WTC11 (cell line): ENCODE measurements around the gene NR4A3. TPM values are rescaled to one million over a fixed set of nuclear protein-coding genes. Genes with fewer than 3 reads are reported as not detected.

Source experiments
- AR ChIP-seq: fragments of 250-450 bp; sonication (Bioruptor Pico); IDR thresholded peaks from 2 replicates; pipeline ENCODE4 v1.9.0; 2021; ENCODE audit warnings: mild to moderate bottlenecking
- ATF1 ChIP-seq: sonication (generic); formaldehyde crosslinking; IDR thresholded peaks from 2 replicates; pipeline ENCODE4 v1.8.1; 2023; ENCODE audit warnings: mild to moderate bottlenecking, moderate library complexity, missing genetic modification reagents
- ELF4 ChIP-seq: sonication (generic); formaldehyde crosslinking; IDR thresholded peaks from 2 replicates; pipeline ENCODE4 v1.8.1; 2022; ENCODE audit warnings: low read depth, mild to moderate bottlenecking, moderate library complexity, missing genetic modification reagents
- ESRRA ChIP-seq: sonication (generic); formaldehyde crosslinking; IDR thresholded peaks from 2 replicates; pipeline ENCODE4 v1.8.1; 2022; ENCODE audit warnings: mild to moderate bottlenecking, missing genetic modification reagents, borderline replicate concordance
- FOXJ3 ChIP-seq: sonication (generic); formaldehyde crosslinking; IDR thresholded peaks from 2 replicates; pipeline ENCODE4 v1.9.0; 2021; ENCODE audit warnings: missing genetic modification reagents, mild to moderate bottlenecking, borderline replicate concordance
- GTF2I ChIP-seq: fragments of 250-450 bp; sonication (Bioruptor Pico); conservative IDR thresholded peaks from 2 replicates; pipeline ENCODE4 v1.4.0; 2021; ENCODE audit warnings: mild to moderate bottlenecking
- PRRX2 ChIP-seq: fragments of 250-450 bp; sonication (Bioruptor Pico); IDR thresholded peaks from 2 replicates; pipeline ENCODE4 v1.8.0; 2021; ENCODE audit warnings: mild to moderate bottlenecking
- RORB ChIP-seq: fragments of 250-450 bp; sonication (Bioruptor Pico); IDR thresholded peaks from 2 replicates; pipeline ENCODE4 v1.9.0; 2021; ENCODE audit warnings: mild to moderate bottlenecking
- SMAD4 ChIP-seq: sonication (generic); formaldehyde crosslinking; IDR thresholded peaks from 2 replicates; pipeline ENCODE4 v1.8.0; 2022; ENCODE audit warnings: mild to moderate bottlenecking, missing genetic modification reagents
- SOX15 ChIP-seq: fragments of 250-450 bp; sonication (Bioruptor Pico); IDR thresholded peaks from 2 replicates; pipeline ENCODE4 v1.9.0; 2021; ENCODE audit warnings: mild to moderate bottlenecking
- TCF7 ChIP-seq: sonication (generic); formaldehyde crosslinking; IDR thresholded peaks from 2 replicates; pipeline ENCODE4 v1.8.0; 2022; ENCODE audit warnings: mild to moderate bottlenecking, low read depth, missing genetic modification reagents, moderate library complexity
- TEAD1 ChIP-seq: sonication (generic); formaldehyde crosslinking; IDR thresholded peaks from 2 replicates; pipeline ENCODE4 v1.8.0; 2022; ENCODE audit warnings: mild to moderate bottlenecking, missing genetic modification reagents
- TP53 ChIP-seq: sonication (generic); formaldehyde crosslinking; IDR thresholded peaks from 2 replicates; pipeline ENCODE4 v1.8.1; 2023; ENCODE audit warnings: mild to moderate bottlenecking, missing genetic modification reagents
- USF1 ChIP-seq: sonication (generic); formaldehyde crosslinking; IDR thresholded peaks from 2 replicates; pipeline ENCODE4 v1.8.0; 2022; ENCODE audit warnings: mild to moderate bottlenecking, missing genetic modification reagents
- ZBTB21 ChIP-seq: sonication (generic); formaldehyde crosslinking; IDR thresholded peaks from 2 replicates; pipeline ENCODE4 v1.8.1; 2023; ENCODE audit warnings: mild to moderate bottlenecking, missing genetic modification reagents, borderline replicate concordance
- ZNF121 ChIP-seq: sonication (generic); formaldehyde crosslinking; IDR thresholded peaks from 2 replicates; pipeline ENCODE4 v1.8.0; 2023; ENCODE audit warnings: missing genetic modification reagents
- ZNF396 ChIP-seq: fragments of 250-450 bp; sonication (Bioruptor Pico); IDR thresholded peaks from 2 replicates; pipeline ENCODE4 v1.8.0; 2021; ENCODE audit warnings: mild to moderate bottlenecking, moderate library complexity, borderline replicate concordance
- total RNA-seq: library from RNA; stranded (reverse); gene quantifications from 3 replicates; pipeline ENCODE4 v1.2.3, GENCODE V29; 2021
- TF ChIP-seq, protein P1 (sequence below): sonication (generic); formaldehyde crosslinking; IDR thresholded peaks from 2 replicates; pipeline ENCODE4 v1.8.1; 2023; ENCODE audit warnings: mild to moderate bottlenecking, missing genetic modification reagents, borderline replicate concordance
- TF ChIP-seq, protein P2 (sequence below): fragments of 250-450 bp; sonication (Bioruptor Pico); IDR thresholded peaks from 2 replicates; pipeline ENCODE4 v1.9.0; 2021; ENCODE audit warnings: mild to moderate bottlenecking
- TF ChIP-seq, protein P3 (sequence below): sonication (generic); formaldehyde crosslinking; conservative IDR thresholded peaks from 2 replicates; pipeline ENCODE4 v1.8.1; 2023; ENCODE audit warnings: mild to moderate bottlenecking, low read depth, missing genetic modification reagents, moderate library complexity
- TF ChIP-seq, protein P4 (sequence below): sonication (generic); formaldehyde crosslinking; IDR thresholded peaks from 2 replicates; pipeline ENCODE4 v1.8.0; 2023; ENCODE audit warnings: missing genetic modification reagents, mild to moderate bottlenecking, borderline replicate concordance
- TF ChIP-seq, protein P5 (sequence below): fragments of 250-450 bp; sonication (Bioruptor Pico); IDR thresholded peaks from 2 replicates; pipeline ENCODE4 v1.8.0; 2021; ENCODE audit warnings: mild to moderate bottlenecking

The NR4A3 gene
- total RNA-seq, 1 experiment from 2014 or later = 0.57 TPM

- TF ChIP-seq, protein P1, sequence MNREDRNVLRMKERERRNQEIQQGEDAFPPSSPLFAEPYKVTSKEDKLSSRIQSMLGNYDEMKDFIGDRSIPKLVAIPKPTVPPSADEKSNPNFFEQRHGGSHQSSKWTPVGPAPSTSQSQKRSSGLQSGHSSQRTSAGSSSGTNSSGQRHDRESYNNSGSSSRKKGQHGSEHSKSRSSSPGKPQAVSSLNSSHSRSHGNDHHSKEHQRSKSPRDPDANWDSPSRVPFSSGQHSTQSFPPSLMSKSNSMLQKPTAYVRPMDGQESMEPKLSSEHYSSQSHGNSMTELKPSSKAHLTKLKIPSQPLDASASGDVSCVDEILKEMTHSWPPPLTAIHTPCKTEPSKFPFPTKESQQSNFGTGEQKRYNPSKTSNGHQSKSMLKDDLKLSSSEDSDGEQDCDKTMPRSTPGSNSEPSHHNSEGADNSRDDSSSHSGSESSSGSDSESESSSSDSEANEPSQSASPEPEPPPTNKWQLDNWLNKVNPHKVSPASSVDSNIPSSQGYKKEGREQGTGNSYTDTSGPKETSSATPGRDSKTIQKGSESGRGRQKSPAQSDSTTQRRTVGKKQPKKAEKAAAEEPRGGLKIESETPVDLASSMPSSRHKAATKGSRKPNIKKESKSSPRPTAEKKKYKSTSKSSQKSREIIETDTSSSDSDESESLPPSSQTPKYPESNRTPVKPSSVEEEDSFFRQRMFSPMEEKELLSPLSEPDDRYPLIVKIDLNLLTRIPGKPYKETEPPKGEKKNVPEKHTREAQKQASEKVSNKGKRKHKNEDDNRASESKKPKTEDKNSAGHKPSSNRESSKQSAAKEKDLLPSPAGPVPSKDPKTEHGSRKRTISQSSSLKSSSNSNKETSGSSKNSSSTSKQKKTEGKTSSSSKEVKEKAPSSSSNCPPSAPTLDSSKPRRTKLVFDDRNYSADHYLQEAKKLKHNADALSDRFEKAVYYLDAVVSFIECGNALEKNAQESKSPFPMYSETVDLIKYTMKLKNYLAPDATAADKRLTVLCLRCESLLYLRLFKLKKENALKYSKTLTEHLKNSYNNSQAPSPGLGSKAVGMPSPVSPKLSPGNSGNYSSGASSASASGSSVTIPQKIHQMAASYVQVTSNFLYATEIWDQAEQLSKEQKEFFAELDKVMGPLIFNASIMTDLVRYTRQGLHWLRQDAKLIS (CRISPR knock-in tag) = no peak
- TF ChIP-seq AR (CRISPR knock-in tag) = no peak
- no peak for TF ChIP-seq GTF2I (CRISPR knock-in tag)
- no peak for TF ChIP-seq SOX15
- TF ChIP-seq, protein P2, sequence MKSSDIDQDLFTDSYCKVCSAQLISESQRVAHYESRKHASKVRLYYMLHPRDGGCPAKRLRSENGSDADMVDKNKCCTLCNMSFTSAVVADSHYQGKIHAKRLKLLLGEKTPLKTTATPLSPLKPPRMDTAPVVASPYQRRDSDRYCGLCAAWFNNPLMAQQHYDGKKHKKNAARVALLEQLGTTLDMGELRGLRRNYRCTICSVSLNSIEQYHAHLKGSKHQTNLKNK (CRISPR knock-in tag) = no peak
- TF ChIP-seq, protein P3, sequence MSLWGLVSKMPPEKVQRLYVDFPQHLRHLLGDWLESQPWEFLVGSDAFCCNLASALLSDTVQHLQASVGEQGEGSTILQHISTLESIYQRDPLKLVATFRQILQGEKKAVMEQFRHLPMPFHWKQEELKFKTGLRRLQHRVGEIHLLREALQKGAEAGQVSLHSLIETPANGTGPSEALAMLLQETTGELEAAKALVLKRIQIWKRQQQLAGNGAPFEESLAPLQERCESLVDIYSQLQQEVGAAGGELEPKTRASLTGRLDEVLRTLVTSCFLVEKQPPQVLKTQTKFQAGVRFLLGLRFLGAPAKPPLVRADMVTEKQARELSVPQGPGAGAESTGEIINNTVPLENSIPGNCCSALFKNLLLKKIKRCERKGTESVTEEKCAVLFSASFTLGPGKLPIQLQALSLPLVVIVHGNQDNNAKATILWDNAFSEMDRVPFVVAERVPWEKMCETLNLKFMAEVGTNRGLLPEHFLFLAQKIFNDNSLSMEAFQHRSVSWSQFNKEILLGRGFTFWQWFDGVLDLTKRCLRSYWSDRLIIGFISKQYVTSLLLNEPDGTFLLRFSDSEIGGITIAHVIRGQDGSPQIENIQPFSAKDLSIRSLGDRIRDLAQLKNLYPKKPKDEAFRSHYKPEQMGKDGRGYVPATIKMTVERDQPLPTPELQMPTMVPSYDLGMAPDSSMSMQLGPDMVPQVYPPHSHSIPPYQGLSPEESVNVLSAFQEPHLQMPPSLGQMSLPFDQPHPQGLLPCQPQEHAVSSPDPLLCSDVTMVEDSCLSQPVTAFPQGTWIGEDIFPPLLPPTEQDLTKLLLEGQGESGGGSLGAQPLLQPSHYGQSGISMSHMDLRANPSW (CRISPR knock-in tag) = no peak
- no peak for TF ChIP-seq ZNF121
- TF ChIP-seq ZNF396 = no peak
- TF ChIP-seq, protein P4, sequence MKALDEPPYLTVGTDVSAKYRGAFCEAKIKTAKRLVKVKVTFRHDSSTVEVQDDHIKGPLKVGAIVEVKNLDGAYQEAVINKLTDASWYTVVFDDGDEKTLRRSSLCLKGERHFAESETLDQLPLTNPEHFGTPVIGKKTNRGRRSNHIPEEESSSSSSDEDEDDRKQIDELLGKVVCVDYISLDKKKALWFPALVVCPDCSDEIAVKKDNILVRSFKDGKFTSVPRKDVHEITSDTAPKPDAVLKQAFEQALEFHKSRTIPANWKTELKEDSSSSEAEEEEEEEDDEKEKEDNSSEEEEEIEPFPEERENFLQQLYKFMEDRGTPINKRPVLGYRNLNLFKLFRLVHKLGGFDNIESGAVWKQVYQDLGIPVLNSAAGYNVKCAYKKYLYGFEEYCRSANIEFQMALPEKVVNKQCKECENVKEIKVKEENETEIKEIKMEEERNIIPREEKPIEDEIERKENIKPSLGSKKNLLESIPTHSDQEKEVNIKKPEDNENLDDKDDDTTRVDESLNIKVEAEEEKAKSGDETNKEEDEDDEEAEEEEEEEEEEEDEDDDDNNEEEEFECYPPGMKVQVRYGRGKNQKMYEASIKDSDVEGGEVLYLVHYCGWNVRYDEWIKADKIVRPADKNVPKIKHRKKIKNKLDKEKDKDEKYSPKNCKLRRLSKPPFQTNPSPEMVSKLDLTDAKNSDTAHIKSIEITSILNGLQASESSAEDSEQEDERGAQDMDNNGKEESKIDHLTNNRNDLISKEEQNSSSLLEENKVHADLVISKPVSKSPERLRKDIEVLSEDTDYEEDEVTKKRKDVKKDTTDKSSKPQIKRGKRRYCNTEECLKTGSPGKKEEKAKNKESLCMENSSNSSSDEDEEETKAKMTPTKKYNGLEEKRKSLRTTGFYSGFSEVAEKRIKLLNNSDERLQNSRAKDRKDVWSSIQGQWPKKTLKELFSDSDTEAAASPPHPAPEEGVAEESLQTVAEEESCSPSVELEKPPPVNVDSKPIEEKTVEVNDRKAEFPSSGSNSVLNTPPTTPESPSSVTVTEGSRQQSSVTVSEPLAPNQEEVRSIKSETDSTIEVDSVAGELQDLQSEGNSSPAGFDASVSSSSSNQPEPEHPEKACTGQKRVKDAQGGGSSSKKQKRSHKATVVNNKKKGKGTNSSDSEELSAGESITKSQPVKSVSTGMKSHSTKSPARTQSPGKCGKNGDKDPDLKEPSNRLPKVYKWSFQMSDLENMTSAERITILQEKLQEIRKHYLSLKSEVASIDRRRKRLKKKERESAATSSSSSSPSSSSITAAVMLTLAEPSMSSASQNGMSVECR = peak; percentile 50
- no peak for TF ChIP-seq ESRRA
- no peak for TF ChIP-seq TEAD1 (CRISPR knock-in tag)
- no peak for TF ChIP-seq ZBTB21 (CRISPR knock-in tag)
- no peak for TF ChIP-seq TP53 (CRISPR knock-in tag)
- TF ChIP-seq ATF1 (CRISPR knock-in tag) = no peak
- TF ChIP-seq TCF7 (CRISPR knock-in tag) = no peak
- 0 out of 2 replicates have a peak, but pooled peaks have one; percentile 38 for TF ChIP-seq USF1 (CRISPR knock-in tag)
- no peak for TF ChIP-seq ELF4 (CRISPR knock-in tag)
- TF ChIP-seq, protein P5, sequence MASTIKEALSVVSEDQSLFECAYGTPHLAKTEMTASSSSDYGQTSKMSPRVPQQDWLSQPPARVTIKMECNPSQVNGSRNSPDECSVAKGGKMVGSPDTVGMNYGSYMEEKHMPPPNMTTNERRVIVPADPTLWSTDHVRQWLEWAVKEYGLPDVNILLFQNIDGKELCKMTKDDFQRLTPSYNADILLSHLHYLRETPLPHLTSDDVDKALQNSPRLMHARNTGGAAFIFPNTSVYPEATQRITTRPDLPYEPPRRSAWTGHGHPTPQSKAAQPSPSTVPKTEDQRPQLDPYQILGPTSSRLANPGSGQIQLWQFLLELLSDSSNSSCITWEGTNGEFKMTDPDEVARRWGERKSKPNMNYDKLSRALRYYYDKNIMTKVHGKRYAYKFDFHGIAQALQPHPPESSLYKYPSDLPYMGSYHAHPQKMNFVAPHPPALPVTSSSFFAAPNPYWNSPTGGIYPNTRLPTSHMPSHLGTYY (CRISPR knock-in tag) = no peak; the same call in 1 of the 2 replicates
- TF ChIP-seq PRRX2 (CRISPR knock-in tag) = no peak
- TF ChIP-seq FOXJ3 (CRISPR knock-in tag) = no peak
- TF ChIP-seq RORB (CRISPR knock-in tag) = no peak
- TF ChIP-seq SMAD4 = no peak
- TF ChIP-seq, all 79 proteins: peak for 13
Observed at GRCh38 chr9:99906403-99907207, 84.9 kb downstream of the NR4A3 start, which contains the start of gene STX17 (continued).
